ENCODE results near the gene MYO10. TPM values are rescaled to one million over a fixed set of nuclear protein-coding genes. Genes with fewer than 3 reads are reported as not detected.
A peak's percentile ranks its signal among the peaks of the same experiment; 100 is the strongest.

The MYO10 gene
- total RNA-seq, 2 experiments from 2014 or later = not detected

DNA sequence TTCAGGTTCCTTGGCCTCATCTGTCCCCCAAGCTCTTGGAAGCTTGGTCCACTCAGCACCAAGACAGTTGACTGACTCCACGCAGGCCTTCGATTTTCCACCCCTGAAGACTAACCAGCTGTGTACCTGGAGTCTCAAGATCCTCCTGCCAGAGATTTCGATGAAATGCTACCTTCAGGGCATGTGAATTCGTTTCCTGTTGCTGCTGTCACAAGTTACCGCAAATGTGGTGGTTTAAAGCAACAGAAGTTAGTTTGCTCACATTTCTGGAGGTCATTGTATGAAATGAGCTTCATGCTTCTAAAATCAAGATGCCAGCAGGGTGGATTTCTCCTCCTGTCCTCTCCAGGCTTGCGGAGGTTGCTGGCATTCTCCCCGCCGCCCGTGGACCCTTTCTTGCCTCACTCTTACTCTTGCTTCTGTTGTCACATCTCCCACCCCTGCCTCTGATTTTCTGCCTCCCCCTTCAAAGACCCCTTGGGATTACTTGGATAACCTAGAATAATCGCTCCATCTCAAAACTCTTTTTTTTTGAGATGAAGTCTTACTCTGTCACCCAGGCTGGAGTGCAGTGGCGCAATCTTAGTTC, 291.7 kb downstream of the MYO10 start:
- Histone ChIP-seq H3K27ac (ENCODE audit: low read depth in 1 of 2, low read length in 2 of 2) (no peak overlapping the region), H3K4me3 (ENCODE audit: low read length) (no peak overlapping the region), H3K27me3 (ENCODE audit: control insufficient read depth in 1 of 2, insufficient read depth in 2 of 2, low read length in 2 of 2) (no peaks in the 10 kb centered on the region), H3K9me3 (ENCODE audit: control insufficient read depth in 1 of 2, insufficient read depth in 1 of 2, low read length in 2 of 2) (no peaks in the 10 kb centered on the region), H3K36me3 (ENCODE audit: insufficient read depth, low read length) (no peaks in the 10 kb centered on the region), H3K4me1 (ENCODE audit: insufficient read depth, low read length) (peaks cover 11% of the 10 kb centered on the region)
- POLR2A ChIA-PET = interaction anchor here (1.2 to 2.1 kb wide), 3 partner anchors 17 to 66 kb away, joined by 3 to 16 read pairs (median 8); partner anchors contain the start of gene RETREG1
- H3K9me3 Mint-ChIP-seq = no peaks in the 10 kb centered on the region
- H3K36me3 Mint-ChIP-seq (ENCODE audit: low read depth) = no peaks in the 10 kb centered on the region
- TF ChIP-seq, protein P1, sequence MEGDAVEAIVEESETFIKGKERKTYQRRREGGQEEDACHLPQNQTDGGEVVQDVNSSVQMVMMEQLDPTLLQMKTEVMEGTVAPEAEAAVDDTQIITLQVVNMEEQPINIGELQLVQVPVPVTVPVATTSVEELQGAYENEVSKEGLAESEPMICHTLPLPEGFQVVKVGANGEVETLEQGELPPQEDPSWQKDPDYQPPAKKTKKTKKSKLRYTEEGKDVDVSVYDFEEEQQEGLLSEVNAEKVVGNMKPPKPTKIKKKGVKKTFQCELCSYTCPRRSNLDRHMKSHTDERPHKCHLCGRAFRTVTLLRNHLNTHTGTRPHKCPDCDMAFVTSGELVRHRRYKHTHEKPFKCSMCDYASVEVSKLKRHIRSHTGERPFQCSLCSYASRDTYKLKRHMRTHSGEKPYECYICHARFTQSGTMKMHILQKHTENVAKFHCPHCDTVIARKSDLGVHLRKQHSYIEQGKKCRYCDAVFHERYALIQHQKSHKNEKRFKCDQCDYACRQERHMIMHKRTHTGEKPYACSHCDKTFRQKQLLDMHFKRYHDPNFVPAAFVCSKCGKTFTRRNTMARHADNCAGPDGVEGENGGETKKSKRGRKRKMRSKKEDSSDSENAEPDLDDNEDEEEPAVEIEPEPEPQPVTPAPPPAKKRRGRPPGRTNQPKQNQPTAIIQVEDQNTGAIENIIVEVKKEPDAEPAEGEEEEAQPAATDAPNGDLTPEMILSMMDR (IDR thresholded peaks at IDR 0.05) = no peak
- intact Hi-C loops (cut with DNase I, micrococcal nuclease) = no loop called here
- CTCF ChIA-PET = no interaction called here
- no peaks in the 10 kb centered on the region for H3K27me3 Mint-ChIP-seq
- peak overlapping the region; percentile 81 for H3K27ac Mint-ChIP-seq
- peaks cover 13% of the 10 kb centered on the region for H3K4me1 Mint-ChIP-seq (ENCODE audit: low read depth)
- DNase-seq (peak in 3 of 14 experiments; percentile 13 to 30 (median 18)), ATAC-seq (ENCODE audit: poor library complexity) (peak; percentile 77)
- H3K4me3 Mint-ChIP-seq = peak overlapping the region; percentile 54

DNA sequence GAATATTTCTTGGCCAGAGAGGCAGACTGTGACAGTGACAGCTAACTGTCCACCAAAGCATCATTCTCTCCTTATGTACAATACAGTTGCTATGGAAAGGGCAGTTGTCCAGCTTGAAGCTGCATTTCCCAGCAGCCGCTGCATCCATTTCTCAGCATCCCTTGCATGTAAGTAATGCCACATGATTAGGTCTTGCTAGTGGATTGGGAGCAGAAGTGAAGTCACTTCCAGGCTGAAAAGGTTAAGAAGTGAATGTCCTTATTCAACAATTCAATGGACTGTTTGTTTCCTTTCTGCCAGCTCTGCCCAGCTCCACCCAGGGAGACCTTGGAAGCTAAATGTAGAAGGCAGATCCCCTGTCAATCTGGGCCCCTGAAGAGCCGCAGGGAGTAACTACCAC, 293.2 kb downstream of the MYO10 start:
- intact Hi-C loops (cut with DNase I, micrococcal nuclease) = no loop called here

DNA sequence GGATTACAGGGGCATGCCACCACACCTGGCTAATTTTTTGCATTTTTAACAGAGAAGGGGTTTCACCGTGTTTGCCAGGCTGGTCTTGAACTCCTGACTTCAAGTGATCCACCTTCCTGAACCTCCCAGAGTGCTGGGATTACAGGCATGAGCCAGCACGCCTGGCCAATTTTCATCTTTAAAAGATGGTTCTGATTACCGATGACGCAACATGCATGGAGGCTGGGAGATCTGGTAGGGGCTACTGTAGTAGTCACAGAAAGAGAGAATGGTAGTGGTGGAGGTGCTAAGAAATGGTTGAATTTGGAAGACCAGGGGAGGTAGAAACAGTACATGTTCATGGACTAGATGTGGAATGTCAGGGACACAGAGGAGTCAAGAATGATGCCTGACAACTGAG, 296.9 kb downstream of the MYO10 start:
- no peak for ATAC-seq (ENCODE audit: poor library complexity)
- no peak overlapping the region for H3K4me3 Mint-ChIP-seq
- no peak overlapping the region for H3K27ac ChIP-seq (ENCODE audit: low read depth in 1 of 2, low read length in 2 of 2)
- POLR2A ChIA-PET = interaction anchor here (0.6 kb wide), 1 partner anchor 22 kb away, joined by 3 read pairs; no protein-coding TSS in a partner anchor
- H3K36me3 Mint-ChIP-seq (ENCODE audit: low read depth) = no peaks in the 10 kb centered on the region
- peaks cover 3% of the 10 kb centered on the region for H3K4me1 ChIP-seq (ENCODE audit: insufficient read depth, low read length)
- intact Hi-C loops (cut with DNase I, micrococcal nuclease) = no loop called here
- H3K9me3 Mint-ChIP-seq = no peaks in the 10 kb centered on the region
- H3K27me3 Mint-ChIP-seq = no peaks in the 10 kb centered on the region
- TF ChIP-seq, protein P1 (IDR thresholded peaks at IDR 0.05) = no peak
- no peak overlapping the region for H3K27ac Mint-ChIP-seq
- H3K4me1 Mint-ChIP-seq (ENCODE audit: low read depth) = peaks cover 7% of the 10 kb centered on the region
- H3K27me3 ChIP-seq (ENCODE audit: control insufficient read depth in 1 of 2, insufficient read depth in 2 of 2, low read length in 2 of 2) = no peaks in the 10 kb centered on the region
- DNase-seq = no peak
- H3K4me3 ChIP-seq (ENCODE audit: low read length) = no peak overlapping the region
- CTCF ChIA-PET = no interaction called here
- H3K9me3 ChIP-seq (ENCODE audit: control insufficient read depth in 1 of 2, insufficient read depth in 1 of 2, low read length in 2 of 2) = no peaks in the 10 kb centered on the region
- no peaks in the 10 kb centered on the region for H3K36me3 ChIP-seq (ENCODE audit: insufficient read depth, low read length)

More for the DNA sequence above, 293.2 kb downstream of the MYO10 start:
- H3K36me3 Mint-ChIP-seq (ENCODE audit: low read depth) = no peaks in the 10 kb centered on the region
- H3K27me3 ChIP-seq (ENCODE audit: control insufficient read depth in 1 of 2, insufficient read depth in 2 of 2, low read length in 2 of 2) = no peaks in the 10 kb centered on the region
- no peak for DNase-seq
- no peaks in the 10 kb centered on the region for H3K9me3 Mint-ChIP-seq
- POLR2A ChIA-PET = no interaction called here
- peaks cover 11% of the 10 kb centered on the region for H3K4me1 ChIP-seq (ENCODE audit: insufficient read depth, low read length)
- no peaks in the 10 kb centered on the region for H3K9me3 ChIP-seq (ENCODE audit: control insufficient read depth in 1 of 2, insufficient read depth in 1 of 2, low read length in 2 of 2)
- H3K4me3 ChIP-seq (ENCODE audit: low read length) = no peak overlapping the region
- no peak overlapping the region for H3K27ac ChIP-seq (ENCODE audit: low read depth in 1 of 2, low read length in 2 of 2)
- no peaks in the 10 kb centered on the region for H3K36me3 ChIP-seq (ENCODE audit: insufficient read depth, low read length)
- no peak for ATAC-seq (ENCODE audit: poor library complexity)
- H3K4me1 Mint-ChIP-seq (ENCODE audit: low read depth) = peaks cover 13% of the 10 kb centered on the region
- TF ChIP-seq, protein P1 (IDR thresholded peaks at IDR 0.05) = no peak
- no peak overlapping the region for H3K27ac Mint-ChIP-seq
- CTCF ChIA-PET = no interaction called here
- H3K27me3 Mint-ChIP-seq = no peaks in the 10 kb centered on the region
- no peak overlapping the region for H3K4me3 Mint-ChIP-seq

All from CD4-positive, alpha-beta T cell (primary cell).